ENCODE results near the gene RAD9A.

The RAD9A gene

GRCh38 chr11:67418476-67419281, 26.9 kb downstream of the RAD9A start:
- DNase-seq (ENCODE audit: extremely low spot score): no peak
- TF ChIP-seq ZNF384 (IDR thresholded peaks at IDR 0.05): no peak
- no peak for TF ChIP-seq SP1 (IDR thresholded peaks at IDR 0.05)
- no peak for TF ChIP-seq TARDBP (IDR thresholded peaks at IDR 0.05)
- TF ChIP-seq CTBP1 (IDR thresholded peaks at IDR 0.05; ENCODE audit: borderline replicate concordance): no peak
- TF ChIP-seq BHLHE40 (IDR thresholded peaks at IDR 0.05; ENCODE audit: borderline replicate concordance): no peak
- no peak for TF ChIP-seq ELF4 (IDR thresholded peaks at IDR 0.05)
- TF ChIP-seq SUZ12 (IDR thresholded peaks at IDR 0.05): no peak
- no peak for TF ChIP-seq FOXA1 (IDR thresholded peaks at IDR 0.05)
- TF ChIP-seq NFRKB (IDR thresholded peaks at IDR 0.05): no peak
- TF ChIP-seq ARNT (IDR thresholded peaks at IDR 0.05): no peak
- no peak for TF ChIP-seq L3MBTL2 (conservative IDR thresholded peaks at IDR 0.05)
- TF ChIP-seq LEF1 (IDR thresholded peaks at IDR 0.05; ENCODE audit: borderline replicate concordance): no peak
- no peak for TF ChIP-seq FOXM1 (IDR thresholded peaks at IDR 0.05; ENCODE audit: borderline replicate concordance)
- TF ChIP-seq HDGF (IDR thresholded peaks at IDR 0.05; ENCODE audit: borderline replicate concordance): no peak
- no peak for TF ChIP-seq FOXK2 (IDR thresholded peaks at IDR 0.05)
- TF ChIP-seq PKNOX1 (IDR thresholded peaks at IDR 0.05): no peak
- POLR2A ChIA-PET: interaction anchor here (1.2 to 4.8 kb wide), 5 partner anchors 10 to 49 kb away, joined by 4 to 42 read pairs (median 11); partner anchors contain the start of genes PPP1CA, RPS6KB2 and TMEM134
- CTCF ChIA-PET: interaction anchor here (0.6 kb wide), 1 partner anchor 31 kb away, joined by 3 read pairs; no protein-coding TSS in a partner anchor

- ChIA-PET CTCF (interaction anchor here (1.1 kb wide), 1 partner anchor 87 kb away, joined by 3 read pairs; no protein-coding TSS in a partner anchor), POLR2A (interaction anchor here (1.0 to 4.8 kb wide), 8 partner anchors 8 to 63 kb away, joined by 3 to 42 read pairs (median 8); partner anchors contain the start of genes AIP, PPP1CA, RAD9A and RPS6KB2)
- TF ChIP-seq ELF4 (IDR thresholded peaks at IDR 0.05) (no peak), FOXM1 (IDR thresholded peaks at IDR 0.05; ENCODE audit: borderline replicate concordance) (no peak), HDGF (IDR thresholded peaks at IDR 0.05; ENCODE audit: borderline replicate concordance) (no peak), FOXK2 (IDR thresholded peaks at IDR 0.05) (no peak), CTBP1 (IDR thresholded peaks at IDR 0.05; ENCODE audit: borderline replicate concordance) (no peak), ZNF384 (IDR thresholded peaks at IDR 0.05) (no peak), SP1 (IDR thresholded peaks at IDR 0.05) (no peak), ARNT (IDR thresholded peaks at IDR 0.05) (no peak), PKNOX1 (IDR thresholded peaks at IDR 0.05) (no peak), FOXA1 (IDR thresholded peaks at IDR 0.05) (no peak), BHLHE40 (IDR thresholded peaks at IDR 0.05; ENCODE audit: borderline replicate concordance) (no peak), L3MBTL2 (conservative IDR thresholded peaks at IDR 0.05) (no peak), TARDBP (IDR thresholded peaks at IDR 0.05) (no peak), NFRKB (IDR thresholded peaks at IDR 0.05) (no peak), SUZ12 (IDR thresholded peaks at IDR 0.05) (no peak)
- DNase-seq (ENCODE audit: extremely low spot score): no peak
Observed at GRCh38 chr11:67419325-67420049, 27.7 kb downstream of the RAD9A start.

- DNase-seq (ENCODE audit: extremely low spot score): no peak
- POLR2A ChIA-PET: interaction anchor here (0.8 to 4.8 kb wide), 11 partner anchors 9 to 62 kb away, joined by 3 to 42 read pairs (median 6); partner anchors contain the start of genes AIP, PPP1CA, RAD9A and RPS6KB2
- CTCF ChIA-PET: interaction anchor here (0.6 to 1.3 kb wide), 3 partner anchors 11 to 86 kb away, joined by 3 to 4 read pairs (median 3); no protein-coding TSS in a partner anchor
- no peak for TF ChIP-seq ARNT (IDR thresholded peaks at IDR 0.05)
- no peak for TF ChIP-seq L3MBTL2 (conservative IDR thresholded peaks at IDR 0.05)
- no peak for TF ChIP-seq LEF1 (IDR thresholded peaks at IDR 0.05; ENCODE audit: borderline replicate concordance)
Observed at GRCh38 chr11:67420147-67420645, 28.4 kb downstream of the RAD9A start.

GRCh38 chr11:67420646-67421429, 29.1 kb downstream of the RAD9A start:
- POLR2A ChIA-PET: interaction anchor here (0.8 to 4.8 kb wide), 11 partner anchors 8 to 62 kb away, joined by 3 to 42 read pairs (median 6); partner anchors contain the start of genes AIP, PPP1CA, RAD9A and RPS6KB2
- CTCF ChIA-PET: interaction anchor here (0.6 to 1.3 kb wide), 4 partner anchors 10 to 85 kb away, joined by 3 to 4 read pairs (median 3); no protein-coding TSS in a partner anchor
- TF ChIP-seq ARNT (IDR thresholded peaks at IDR 0.05) (0 out of 2 replicates have a peak, but pooled peaks have one; percentile 15), ZNF384 (IDR thresholded peaks at IDR 0.05) (no peak), FOXA1 (IDR thresholded peaks at IDR 0.05) (no peak), L3MBTL2 (conservative IDR thresholded peaks at IDR 0.05) (no peak; the same call in 1 of the 2 replicates), TARDBP (IDR thresholded peaks at IDR 0.05) (no peak), HDGF (IDR thresholded peaks at IDR 0.05; ENCODE audit: borderline replicate concordance) (0 out of 2 replicates have a peak, but pooled peaks have one; percentile 68), BHLHE40 (IDR thresholded peaks at IDR 0.05; ENCODE audit: borderline replicate concordance) (no peak), SP1 (IDR thresholded peaks at IDR 0.05) (no peak), LEF1 (IDR thresholded peaks at IDR 0.05; ENCODE audit: borderline replicate concordance) (no peak; the same call in 1 of the 2 replicates), PKNOX1 (IDR thresholded peaks at IDR 0.05) (no peak), SUZ12 (IDR thresholded peaks at IDR 0.05) (no peak), CTBP1 (IDR thresholded peaks at IDR 0.05; ENCODE audit: borderline replicate concordance) (no peak), NFRKB (IDR thresholded peaks at IDR 0.05) (no peak), ELF4 (IDR thresholded peaks at IDR 0.05) (no peak), FOXM1 (IDR thresholded peaks at IDR 0.05; ENCODE audit: borderline replicate concordance) (no peak), FOXK2 (IDR thresholded peaks at IDR 0.05) (no peak)
- peak; percentile 99 for DNase-seq (ENCODE audit: extremely low spot score)

Data from HEK293T (cell line).